GM23338 (cell line): ENCODE data around the gene CHN1.

Experiments
- CREB1 ChIP-seq: fragments of 250-450 bp; sonication (Bioruptor Pico); IDR thresholded peaks from 2 replicates; pipeline ENCODE4 v1.5.0; 2020; ENCODE audit warnings: low read depth, mild to moderate bottlenecking, moderate library complexity
- CTCF ChIP-seq, 2 experiments: fragments of 200-600 bp in 1 of 2; sonication (generic) in 1 of 2; conservative IDR thresholded peaks; 2 replicates each; pipeline versions ENCODE4 v1.5.1 to v1.6.1; 2016 to 2017; ENCODE audit warnings: antibody characterized with exemption in 2 of 2, low read depth in 2 of 2, mild to moderate bottlenecking in 2 of 2, moderate library complexity in 1 of 2
- EZH2 ChIP-seq: fragments of 200-600 bp; sonication (generic); IDR thresholded peaks from one replicate; pipeline ENCODE4 v1.8.0; 2017; ENCODE audit warnings: antibody characterized with exemption, mild to moderate bottlenecking, low read depth; ENCODE audit not compliant: unreplicated experiment
- EZH2phosphoT487 ChIP-seq: fragments of 200-600 bp; sonication (generic); IDR thresholded peaks from one replicate; pipeline ENCODE4 v1.8.1; 2018; ENCODE audit warnings: antibody characterized with exemption; ENCODE audit not compliant: unreplicated experiment

- TF ChIP-seq CTCF (conservative IDR thresholded peaks at IDR 0.05; ENCODE audit: low read depth in 2 of 2) (no peak), EZH2phosphoT487 (no peak), EZH2 (no peak), CREB1 (CRISPR knock-in tag) (no peak)
Measured at GRCh38 chr2:174762464-174762863, 242.7 kb downstream of the CHN1 start.
